GM11168 (cell line): ENCODE results near the gene VPS51.
"Not testable (repeated sequence)": the region's sequence is repeated elsewhere in the genome, so short reads cannot be mapped to it uniquely, and the experiment has no call there.

ENCODE experiments used
- in situ Hi-C: fragments of 300-500 bp; cut with MboI; formaldehyde crosslinking; loops from one replicate; pipeline ENCODE4 v1.12.0; 2022; ENCODE audit warnings: low sequenced_read_pairs; ENCODE audit not compliant: unreplicated experiment

Gene VPS51

DNA sequence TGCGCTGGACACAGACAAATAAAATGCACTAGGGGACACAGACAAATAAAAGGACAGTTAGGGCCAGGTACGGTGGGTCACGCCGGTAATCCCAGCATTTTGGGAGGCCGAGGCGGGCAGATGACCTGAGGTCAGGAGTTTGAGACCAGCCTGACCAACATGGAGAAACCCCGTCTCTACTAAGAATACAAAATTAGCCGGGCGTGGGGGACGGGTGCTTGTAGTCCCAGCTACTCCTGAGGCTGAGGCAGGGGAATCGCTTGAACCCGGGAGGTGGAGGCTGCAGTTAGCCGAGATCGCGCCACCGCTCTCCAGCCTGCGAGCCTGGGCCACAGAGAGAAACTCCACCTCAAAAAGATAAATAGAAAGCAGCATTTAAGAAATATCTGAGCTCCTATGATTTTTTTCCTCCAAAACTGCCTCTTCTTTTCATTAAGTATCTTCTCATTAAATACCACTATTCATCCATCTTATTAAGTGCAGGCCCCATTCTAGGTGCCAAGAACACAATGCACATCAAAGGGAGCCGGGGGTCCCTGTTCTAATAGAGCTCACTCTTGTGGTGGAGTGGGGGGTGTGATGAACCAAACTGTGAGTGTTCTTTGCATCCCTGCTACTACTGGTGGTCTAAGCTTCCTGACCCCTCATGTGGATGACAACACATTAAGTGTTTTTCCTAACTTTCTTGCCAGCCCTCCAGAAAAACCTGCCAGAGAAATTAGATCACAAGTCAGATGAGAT lies 22.3 kb downstream of the VPS51 start:
- in situ Hi-C loops, result no loop called here

DNA sequence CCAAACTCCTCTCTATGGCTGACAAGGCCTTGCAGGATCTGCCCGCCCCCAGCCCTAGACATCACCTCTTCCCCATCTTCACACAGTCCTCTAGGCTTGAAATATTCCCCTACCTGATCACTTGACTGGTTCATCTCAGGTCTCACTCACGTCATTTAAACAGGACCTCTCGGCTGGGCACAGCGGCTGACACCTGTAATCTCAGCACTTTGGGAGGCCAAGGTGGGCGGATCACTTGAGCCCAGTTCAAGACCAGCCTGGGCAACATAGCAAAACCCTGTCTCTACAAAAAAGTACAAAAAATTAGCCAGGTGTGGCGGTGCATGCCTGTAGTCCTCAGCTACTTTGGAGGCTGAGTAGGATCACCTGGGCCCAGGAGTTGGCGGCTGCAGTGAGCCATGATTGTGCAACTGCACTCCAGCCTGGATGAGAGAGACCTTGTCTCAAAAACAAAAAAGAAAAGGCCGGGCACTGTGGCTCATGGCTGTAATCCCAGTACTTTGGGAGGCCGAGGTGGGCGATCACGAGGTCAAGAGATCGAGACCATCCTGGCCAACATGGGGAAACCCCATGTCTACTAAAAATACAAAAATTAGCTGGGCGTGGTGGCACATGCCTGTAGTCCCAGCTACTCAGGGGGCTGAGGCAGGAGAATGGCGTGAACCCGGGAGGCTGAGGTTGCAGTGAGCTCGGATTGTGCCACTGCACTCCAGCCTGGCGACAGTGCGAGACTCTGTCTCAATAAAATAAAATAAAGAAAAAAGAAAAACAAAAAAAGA lies 23.1 kb downstream of the VPS51 start:
- in situ Hi-C loops, result not testable (repeated sequence)

DNA sequence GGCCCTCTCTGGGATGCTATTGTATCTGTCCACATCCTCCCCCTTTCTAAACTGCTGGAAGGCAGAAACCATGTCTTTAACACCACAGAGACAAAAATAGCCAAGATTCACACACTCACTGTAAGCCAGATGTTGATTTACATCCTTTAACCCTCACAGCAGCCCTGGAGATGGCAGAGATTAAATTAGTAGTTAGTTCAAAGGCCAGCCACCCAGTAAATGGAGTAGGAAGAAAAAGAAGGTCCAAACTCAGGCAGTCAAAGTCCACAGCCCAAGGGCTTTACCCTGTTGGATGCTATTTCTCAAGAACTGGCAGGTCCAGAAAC lies 23.6 kb downstream of the VPS51 start:
- in situ Hi-C loops, result no loop called here

DNA sequence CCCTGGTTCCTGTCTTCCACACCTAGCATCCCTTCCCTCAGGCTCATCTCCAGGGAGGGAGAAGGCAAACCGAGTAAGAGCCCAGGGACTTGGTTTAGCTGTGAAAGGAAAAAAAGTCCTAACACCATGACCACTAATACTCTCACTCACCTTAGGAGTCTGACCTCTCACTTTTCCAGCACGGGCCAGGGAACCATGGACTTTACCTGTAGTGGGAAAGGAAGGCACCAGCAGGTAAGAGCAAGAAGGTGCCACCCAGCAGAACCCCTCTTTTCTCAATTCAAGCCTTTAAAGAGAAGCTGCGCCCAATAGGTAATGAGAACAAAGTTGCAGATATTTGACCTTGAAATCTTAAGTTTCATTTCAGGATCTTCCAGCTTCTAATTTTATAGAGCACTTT lies 24.8 kb downstream of the VPS51 start:
- in situ Hi-C loops, result no loop called here

DNA sequence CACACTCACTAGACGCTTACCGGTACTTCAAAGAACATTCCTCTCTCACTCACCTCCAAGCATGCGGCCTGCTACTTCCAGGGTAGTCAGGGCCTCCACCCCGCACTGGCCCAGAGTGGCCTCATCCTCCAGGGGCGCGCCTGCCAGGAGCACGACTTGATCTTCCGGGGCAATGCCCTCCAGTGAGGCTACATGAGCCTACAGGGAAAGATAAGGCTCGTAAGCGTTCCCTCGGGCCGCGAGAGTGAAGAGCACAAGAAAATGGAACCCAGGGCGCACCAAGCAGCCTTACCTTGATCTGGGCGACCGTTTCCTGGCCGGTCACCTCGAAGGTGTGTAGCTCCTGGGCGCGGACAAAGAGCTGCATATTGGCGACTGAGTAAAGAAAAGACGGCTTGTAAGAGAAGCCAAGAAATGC lies 25.4 kb downstream of the VPS51 start:
- in situ Hi-C loops, result no loop called here

DNA sequence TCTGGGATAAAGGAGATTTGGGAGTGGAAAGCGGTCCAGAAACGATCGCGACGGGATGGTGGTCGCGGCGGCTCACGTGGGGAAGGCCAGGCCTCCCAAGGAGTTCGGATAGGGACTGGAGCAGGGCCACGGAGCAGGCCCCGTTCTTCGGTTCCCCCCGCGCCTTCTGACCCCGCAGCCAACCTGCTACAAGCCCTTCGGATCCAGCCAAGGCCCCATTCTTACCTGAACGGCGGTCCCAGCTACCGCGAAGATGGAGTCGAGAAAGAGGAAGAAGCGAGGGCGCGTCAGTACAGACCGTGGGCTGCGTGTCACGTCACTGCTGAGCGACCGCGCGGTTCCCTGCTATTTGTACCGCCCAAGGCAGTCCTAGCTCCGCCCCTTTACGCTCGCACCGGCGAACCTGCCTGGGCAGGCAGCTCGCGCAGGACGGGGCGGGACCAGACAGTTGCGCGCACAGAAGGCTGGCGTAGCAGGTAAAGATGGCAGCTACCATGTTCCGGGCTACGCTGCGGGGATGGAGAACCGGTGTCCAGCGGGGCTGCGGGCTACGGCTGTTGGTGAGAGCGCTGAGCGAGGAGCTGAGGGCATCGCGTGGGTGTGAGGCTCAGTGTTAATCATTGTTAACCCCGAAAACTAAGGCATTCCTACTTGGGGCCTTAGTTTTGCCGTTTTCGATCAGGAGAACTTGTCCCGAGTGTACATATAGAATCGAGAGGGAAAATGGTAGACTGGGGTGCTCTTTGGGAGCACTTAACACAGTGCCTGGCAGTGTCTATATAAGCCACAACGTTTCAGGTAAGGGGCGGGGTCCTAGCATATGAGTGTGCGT lies 26.1 kb downstream of the VPS51 start, which contains the start of the genes FAU and MRPL49:
Gene FAU, minus strand, starts transcription at position 270 of the 832 bp plus-strand sequence. CDS start 321 bp downstream, outside the sequence.
Gene MRPL49, plus strand, starts transcription at position 457 of the 832 bp plus-strand sequence. Its CDS starts 26 bp downstream, at position 483.
- in situ Hi-C loops, result no loop called here

DNA sequence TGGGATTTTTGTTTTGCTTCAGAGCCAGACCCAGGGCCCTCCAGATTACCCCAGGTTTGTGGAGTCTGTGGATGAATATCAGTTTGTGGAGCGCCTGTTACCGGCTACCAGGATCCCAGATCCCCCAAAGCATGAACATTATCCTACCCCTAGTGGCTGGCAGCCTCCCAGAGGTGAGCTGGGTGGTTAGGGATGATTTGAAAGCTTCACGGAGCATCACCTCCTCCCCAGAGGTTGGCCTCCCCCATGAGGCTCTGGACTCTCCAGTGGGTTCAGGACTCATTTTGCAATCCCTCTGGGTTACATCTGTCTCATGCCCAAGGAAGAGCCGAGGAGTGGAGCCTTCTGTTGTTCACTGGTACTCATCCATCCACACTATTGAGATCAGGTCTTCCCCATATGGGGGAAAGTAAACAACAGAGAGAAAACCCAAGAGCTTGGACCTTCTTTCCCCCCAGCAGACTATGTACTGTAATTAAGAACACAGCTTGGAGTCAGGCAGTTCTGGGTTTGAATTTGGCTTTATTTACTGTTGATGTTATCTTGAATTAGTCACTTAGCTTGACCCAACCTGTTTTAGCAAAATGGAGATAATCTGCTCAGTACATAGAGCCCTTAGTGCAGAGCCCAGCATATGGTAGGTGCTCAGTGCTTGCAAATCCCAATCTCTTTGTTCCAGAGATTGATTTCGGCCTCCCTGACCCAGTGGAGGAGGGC lies 28.6 kb downstream of the VPS51 start:
- in situ Hi-C loops, result no loop called here

DNA sequence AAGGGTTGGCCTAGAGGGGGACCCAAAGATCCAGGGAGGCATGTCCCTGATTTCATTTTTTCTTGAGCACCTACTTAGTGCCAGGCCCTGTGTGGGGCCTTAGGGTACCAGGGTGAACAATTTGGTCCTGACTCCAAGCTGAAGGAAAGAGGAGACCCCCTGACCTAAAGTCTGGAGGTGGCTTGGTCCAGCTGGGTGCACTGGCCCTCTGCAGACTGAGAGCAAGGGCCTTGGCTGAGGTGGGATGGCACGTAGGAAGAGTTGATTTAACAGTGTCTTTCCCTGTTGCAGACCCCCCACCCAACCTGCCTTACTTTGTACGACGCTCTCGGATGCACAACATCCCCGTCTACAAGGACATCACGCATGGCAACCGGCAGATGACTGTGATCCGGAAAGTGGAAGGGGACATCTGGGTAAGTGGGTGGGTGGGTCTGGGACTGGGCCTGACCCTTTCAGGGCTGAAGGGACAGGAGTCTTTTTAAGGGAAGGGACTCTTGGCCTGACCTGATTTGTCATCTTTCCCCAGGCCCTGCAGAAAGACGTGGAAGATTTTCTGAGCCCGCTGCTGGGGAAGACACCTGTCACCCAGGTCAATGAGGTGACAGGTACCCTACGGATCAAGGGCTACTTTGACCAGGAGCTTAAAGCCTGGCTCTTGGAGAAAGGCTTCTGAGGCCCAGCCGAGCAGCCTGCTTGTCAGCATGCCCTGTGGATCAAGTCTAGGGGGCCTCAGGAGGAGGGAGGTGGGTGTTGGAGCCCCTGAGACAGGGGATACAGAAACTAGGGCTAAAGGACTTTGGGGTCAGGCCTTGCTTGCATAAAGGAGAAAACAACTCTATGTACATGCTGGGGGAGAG lies 29.4 kb downstream of the VPS51 start:
- in situ Hi-C loops, result no loop called here

DNA sequence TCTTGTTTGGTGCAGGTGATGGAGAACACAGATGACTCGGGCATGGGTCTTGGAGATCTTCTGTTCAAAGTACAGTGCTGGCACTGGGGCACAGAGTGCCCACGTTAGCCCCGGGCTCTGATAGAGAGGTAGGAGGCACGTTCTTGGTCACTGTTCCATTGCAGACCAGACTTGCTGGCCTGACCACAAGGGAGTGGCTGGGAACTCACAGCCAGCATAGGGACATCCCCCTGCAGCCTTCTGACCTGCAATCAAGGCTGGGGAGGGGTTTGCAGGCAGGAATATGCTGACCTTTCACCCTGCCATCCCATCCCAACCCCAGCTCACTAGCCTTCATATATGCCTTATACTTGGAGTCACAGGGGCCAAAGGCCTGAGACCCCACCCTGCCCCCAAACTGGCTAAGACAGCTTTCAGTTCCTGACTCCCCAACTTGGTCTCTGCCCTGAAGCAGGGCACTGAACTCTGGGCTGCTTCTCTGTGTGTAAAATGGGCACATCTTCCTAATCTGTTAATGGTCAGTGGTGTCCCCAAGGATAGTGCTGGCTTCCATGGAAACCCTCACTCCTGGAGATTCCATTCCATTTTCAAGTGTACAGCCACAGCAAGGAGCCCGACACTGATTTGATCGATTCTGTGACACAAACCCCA lies 30.7 kb downstream of the VPS51 start:
- in situ Hi-C loops, result no loop called here

DNA sequence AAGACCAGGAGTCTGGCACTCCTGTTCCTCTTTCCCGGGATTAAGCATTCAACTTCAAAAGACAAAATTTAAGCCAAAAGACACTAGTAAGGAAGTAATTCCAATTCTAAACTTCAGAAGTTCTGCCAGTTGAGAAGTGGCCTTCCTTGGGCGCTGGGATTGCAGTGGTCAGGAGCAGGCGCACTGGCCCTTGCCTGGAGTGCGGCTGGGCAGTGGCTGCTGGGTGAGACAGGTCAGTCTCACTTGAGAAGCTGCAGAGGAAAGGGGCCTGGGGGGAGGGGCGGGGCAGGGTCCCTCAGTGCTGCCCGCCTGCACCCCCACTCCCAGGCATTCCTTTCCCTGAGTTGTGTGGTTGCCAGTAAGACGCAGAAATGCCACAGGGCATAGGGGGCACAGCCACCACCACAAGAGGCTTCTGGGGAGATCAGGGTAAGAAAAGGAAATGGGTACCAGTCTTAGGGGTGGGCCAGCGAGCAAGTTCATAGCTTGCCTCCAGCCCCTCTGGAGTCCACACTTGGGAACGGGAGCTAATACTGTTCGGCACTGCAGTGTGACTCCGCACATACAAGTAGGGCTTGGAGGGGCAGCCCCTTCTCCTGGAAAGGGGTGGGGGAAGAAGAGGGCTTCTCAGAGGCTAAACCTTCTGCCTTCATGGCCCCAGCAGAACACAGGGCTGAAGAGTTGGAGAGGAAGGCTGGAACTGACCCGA lies 31.6 kb downstream of the VPS51 start:
- in situ Hi-C loops, result no loop called here

DNA sequence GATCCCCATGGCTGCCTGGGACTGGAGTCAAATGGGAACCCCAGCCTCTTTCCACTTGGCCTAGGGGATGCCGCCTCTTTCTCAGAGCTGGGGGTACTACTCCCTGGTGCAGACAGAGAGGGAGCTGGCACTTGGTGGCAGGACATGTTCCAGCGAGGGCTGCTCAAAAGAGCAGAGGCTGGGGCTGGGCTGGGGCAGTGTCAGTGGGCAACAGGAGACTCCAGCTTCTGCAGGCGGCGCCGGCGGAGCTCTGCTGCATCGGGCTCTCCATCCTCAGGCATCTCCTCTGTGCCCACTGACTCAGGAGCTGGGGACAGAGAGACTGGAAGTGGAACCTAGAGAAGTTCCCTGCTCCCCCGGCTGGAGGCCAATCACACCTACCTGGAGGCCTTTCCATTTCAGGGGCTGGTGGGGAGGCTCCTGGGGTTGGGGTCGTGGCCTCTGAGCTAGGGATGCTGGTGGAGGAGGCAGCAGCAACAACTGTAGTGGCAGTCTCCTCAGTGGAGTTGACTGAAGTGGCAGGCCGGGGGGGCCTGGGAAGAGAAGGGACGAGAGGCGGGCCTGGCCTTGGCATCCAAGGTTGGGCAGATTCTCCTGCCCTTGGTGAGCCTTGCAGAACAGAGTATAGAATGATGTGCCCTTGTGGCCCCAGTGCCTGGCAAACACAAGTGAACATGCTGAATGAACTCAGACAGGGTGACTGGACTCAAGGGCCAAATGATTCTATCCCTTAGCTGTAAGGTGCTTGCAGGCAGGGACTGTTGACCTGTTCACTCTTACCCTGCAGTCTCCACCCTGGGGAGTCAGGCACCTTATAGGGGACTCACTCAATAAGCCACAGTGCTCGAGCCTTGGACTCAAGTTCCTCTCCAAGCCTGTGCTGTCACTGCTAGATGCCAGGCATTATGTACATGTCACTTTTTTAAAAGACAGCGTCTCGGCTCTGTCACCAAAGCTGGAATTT lies 32.5 kb downstream of the VPS51 start:
- in situ Hi-C loops, result no loop called here

DNA sequence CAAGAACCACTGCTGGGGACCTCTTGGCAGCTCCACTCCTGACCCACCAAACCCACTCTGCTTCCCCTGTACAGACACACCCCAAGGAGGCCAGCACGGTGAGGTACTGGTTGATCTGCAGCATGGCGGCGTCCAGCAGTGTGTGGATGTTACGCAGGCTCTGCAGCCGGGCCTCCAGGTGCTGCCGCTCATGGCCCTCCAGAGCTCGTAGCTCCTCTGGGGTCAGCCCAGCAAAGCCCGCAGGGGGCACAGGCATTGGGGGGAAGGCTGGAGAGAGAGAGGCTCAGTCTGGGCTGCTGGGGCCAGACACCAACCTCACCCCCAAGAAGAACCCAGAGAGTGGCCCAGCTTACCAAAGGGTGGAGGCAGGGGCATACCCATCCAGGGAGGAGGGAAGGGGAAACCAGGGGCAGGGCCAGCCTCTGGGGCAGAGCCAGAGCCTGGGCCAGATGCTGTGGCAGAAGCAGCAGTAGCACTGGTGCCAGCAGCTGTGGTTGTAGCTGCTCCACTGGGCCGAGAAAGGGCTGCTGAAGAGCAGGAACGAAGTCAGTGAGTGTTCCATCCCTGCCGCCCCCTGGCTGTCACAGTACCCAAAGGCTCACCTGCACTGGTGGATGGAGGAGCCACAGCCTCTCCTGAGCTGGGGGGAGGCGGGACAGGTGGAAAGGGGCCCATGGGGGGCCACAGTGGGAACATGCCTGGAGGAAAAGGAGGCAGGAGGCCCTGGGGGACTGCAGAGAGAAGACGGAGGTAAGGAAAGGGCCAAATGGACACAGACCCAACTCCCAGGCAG lies 33.8 kb downstream of the VPS51 start:
- in situ Hi-C loops, result no loop called here

DNA sequence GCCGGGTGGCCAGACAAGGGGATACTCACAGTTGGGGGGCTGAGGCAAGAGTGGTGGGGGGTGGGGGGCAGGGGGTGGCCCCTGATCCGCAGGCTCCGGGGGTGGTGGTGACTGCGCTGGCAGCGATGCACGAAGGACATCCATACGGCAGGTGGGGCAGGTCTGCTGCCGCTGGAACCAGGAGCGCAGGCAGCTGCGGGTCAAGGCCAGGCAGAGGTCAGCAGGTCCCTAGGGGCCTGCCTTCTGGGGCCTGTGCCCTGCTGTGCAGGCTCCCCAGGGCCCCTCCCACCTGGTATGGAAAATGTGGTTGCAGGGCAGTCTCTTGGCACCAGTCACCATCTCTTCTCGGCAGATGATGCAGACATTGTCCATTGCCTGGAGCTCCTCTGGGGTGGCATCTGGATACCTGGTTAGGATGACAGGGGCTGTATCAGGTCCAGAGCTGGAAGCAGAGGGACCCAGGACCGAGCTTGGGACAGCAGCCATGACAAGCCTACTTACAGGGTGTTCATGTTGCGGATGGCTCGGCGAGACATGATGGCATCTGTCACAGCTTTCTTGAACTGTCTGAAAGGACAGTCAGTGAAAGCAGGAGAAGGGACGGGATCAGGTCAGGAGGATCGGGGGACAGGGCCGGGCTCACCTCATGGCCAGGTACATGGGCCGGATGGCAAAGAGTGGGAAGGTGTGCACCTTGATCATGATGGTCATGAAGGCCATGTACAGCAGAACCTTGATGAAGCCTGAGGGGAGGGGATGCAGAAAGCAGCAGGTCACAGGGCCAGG lies 34.8 kb downstream of the VPS51 start:
- in situ Hi-C loops, result no loop called here

DNA sequence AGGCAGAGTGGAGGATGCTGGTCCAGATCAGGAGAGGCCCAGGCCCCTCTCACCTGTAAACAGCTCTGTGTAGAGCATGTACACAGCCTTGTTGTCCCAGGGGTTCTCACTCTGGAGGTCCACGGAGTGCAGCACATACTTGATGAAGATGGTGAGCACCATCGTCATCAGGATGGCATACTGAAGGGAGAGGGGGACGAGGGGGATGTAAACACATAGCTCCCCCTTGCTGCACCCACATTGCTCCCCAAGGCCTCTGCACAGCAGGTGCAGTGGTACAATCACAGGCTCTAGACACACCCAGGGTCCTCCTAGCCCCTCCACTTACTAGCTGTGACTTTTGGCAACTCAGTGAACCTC lies 35.4 kb downstream of the VPS51 start:
- in situ Hi-C loops, result no loop called here

DNA sequence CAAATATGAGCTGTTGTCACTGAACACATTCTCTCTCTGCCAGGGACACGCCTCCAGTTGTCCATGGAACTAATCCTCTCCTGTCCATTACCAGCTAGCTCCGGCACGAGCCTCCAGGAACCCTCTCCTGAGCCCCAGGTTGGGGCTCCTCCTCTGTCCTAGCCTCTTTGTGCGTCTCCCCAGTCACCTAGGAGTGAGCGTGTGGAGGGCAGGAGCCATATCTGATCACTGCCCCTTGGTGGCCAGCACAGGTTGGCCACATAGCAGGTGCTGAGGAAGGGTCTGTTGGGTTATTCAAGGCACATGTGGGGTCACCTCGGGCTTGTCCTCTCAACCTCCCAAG lies 35.9 kb downstream of the VPS51 start:
- in situ Hi-C loops, result no loop called here
